NB4 (cell line): ENCODE measurements around the gene ENC1.

Experiments
- DNase-seq: peaks from one replicate; pipeline ENCODE4 v3.0.0; 2010; ENCODE audit warnings: low read depth
- H3K4me3 ChIP-seq: one replicate; pipeline ENCODE4 v1.5.1; 2011; ENCODE audit warnings: mild to moderate bottlenecking, low read depth, low read length, moderate library complexity
- MYC ChIP-seq: IDR thresholded peaks from 2 replicates; pipeline ENCODE4 v1.6.1; 2011; ENCODE audit warnings: low read depth, low read length
- POLR2A ChIP-seq: IDR thresholded peaks from 2 replicates; pipeline ENCODE4 v1.6.1; 2011; ENCODE audit warnings: mild to moderate bottlenecking; ENCODE audit not compliant: insufficient read length; ENCODE audit errors: extremely low read depth
- TF ChIP-seq, protein P1 (sequence below): IDR thresholded peaks from one replicate; pipeline ENCODE4 v1.5.1; 2012; ENCODE audit warnings: low read depth, low read length
- TF ChIP-seq, protein P2 (sequence below): IDR thresholded peaks from 2 replicates; pipeline ENCODE4 v1.6.1; 2011; ENCODE audit warnings: low read depth, low read length

ENC1 gene

GRCh38 chr5:74636552-74636951 lies 4.0 kb downstream of the ENC1 start:
- H3K4me3 ChIP-seq = no peak overlapping the region
- no peak for DNase-seq
- TF ChIP-seq, protein P1, sequence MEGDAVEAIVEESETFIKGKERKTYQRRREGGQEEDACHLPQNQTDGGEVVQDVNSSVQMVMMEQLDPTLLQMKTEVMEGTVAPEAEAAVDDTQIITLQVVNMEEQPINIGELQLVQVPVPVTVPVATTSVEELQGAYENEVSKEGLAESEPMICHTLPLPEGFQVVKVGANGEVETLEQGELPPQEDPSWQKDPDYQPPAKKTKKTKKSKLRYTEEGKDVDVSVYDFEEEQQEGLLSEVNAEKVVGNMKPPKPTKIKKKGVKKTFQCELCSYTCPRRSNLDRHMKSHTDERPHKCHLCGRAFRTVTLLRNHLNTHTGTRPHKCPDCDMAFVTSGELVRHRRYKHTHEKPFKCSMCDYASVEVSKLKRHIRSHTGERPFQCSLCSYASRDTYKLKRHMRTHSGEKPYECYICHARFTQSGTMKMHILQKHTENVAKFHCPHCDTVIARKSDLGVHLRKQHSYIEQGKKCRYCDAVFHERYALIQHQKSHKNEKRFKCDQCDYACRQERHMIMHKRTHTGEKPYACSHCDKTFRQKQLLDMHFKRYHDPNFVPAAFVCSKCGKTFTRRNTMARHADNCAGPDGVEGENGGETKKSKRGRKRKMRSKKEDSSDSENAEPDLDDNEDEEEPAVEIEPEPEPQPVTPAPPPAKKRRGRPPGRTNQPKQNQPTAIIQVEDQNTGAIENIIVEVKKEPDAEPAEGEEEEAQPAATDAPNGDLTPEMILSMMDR = no peak
- no peak for TF ChIP-seq MYC
- TF ChIP-seq, protein P2, sequence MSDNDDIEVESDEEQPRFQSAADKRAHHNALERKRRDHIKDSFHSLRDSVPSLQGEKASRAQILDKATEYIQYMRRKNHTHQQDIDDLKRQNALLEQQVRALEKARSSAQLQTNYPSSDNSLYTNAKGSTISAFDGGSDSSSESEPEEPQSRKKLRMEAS = no peak
- no peak for TF ChIP-seq POLR2A

DNA sequence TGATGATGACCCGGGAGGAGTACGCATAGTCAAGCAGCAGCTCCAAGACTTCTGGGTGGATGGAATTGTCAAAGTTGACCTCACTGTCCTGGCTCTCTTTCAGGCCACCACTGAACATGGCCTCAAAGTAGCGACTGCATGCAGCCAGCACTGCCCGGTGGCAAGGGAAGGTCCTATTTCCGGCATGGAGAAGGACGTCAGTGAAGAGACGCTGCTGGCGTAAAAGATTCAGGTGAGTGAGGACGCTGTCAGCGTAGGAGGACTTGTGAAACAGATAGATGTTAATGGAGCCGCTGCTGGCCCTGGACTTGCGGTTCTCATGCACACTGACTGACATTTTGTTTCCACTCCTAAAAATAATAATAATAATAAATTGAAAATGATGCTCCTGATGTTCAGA lies 4.4 kb downstream of the ENC1 start:
- no peak for DNase-seq
- H3K4me3 ChIP-seq = no peak overlapping the region
- TF ChIP-seq, protein P2 = no peak
- TF ChIP-seq, protein P1 = no peak

- no peak for DNase-seq
- no peak overlapping the region for H3K4me3 ChIP-seq
- TF ChIP-seq, protein P1 = no peak
- TF ChIP-seq, protein P2 = no peak
- no peak for TF ChIP-seq POLR2A
- TF ChIP-seq MYC = no peak
Measured at GRCh38 chr5:74634611-74635286, 5.8 kb downstream of the ENC1 start.

- DNase-seq = no peak
- no peak overlapping the region for H3K4me3 ChIP-seq
Measured at GRCh38 chr5:74633695-74634094, 6.8 kb downstream of the ENC1 start.

GRCh38 chr5:74632947-74633356 lies 7.6 kb downstream of the ENC1 start:
- no peak for DNase-seq
- no peak overlapping the region for H3K4me3 ChIP-seq
- TF ChIP-seq, protein P2 = no peak
- TF ChIP-seq MYC (no peak), POLR2A (no peak)
- TF ChIP-seq, protein P1 = no peak

More at GRCh38 chr5:74633695-74634094, 6.8 kb downstream of the ENC1 start:
- no peak for TF ChIP-seq MYC
- TF ChIP-seq, protein P2 = no peak
- no peak for TF ChIP-seq POLR2A
- TF ChIP-seq, protein P1 = no peak
